Ovary (tissue), 9 donors: ENCODE measurements around the gene ARSJ. TPM values are rescaled to one million over a fixed set of nuclear protein-coding genes. Genes with fewer than 3 reads are reported as not detected.
A peak's percentile ranks its signal among the peaks of the same experiment; 100 is the strongest.

Source experiments
- DNase-seq, 5 donors: peaks; one replicate each; pipeline ENCODE4 v3.0.0-alpha.2; 2019 to 2020
- H3K27ac ChIP-seq, 2 donors: fragments of 200-600 bp; one replicate each; pipeline versions ENCODE4 v1.5.1 to v1.8.0; 2019 to 2022
- H3K27me3 ChIP-seq: fragments of 200-600 bp; one replicate; pipeline ENCODE4 v1.8.0; 2022
- H3K36me3 ChIP-seq: fragments of 200-600 bp; sonication (generic); one replicate; pipeline ENCODE4 v1.5.1; 2019
- H3K4me1 ChIP-seq: one replicate; pipeline ENCODE4 v1.8.1; 2013; ENCODE audit warnings: mild to moderate bottlenecking, moderate library complexity; ENCODE audit not compliant: insufficient read depth
- H3K4me3 ChIP-seq: fragments of 200-600 bp; sonication (generic); one replicate; pipeline ENCODE4 v1.5.1; 2017
- H3K9me3 ChIP-seq, 2 donors: fragments of 200-600 bp in 1 of 2; sonication (generic) in 1 of 2; one replicate each; pipeline versions ENCODE4 v1.5.1 to v1.8.1; 2013 to 2019; ENCODE audit warnings: mild to moderate bottlenecking in 1 of 2, moderate library complexity in 1 of 2
- CTCF ChIP-seq, 3 donors: fragments of 450-650 bp in 2 of 3; fragments of 200-600 bp in 1 of 3; IDR thresholded peaks; one replicate each; pipeline versions ENCODE4 v1.5.1 to v1.8.0; 2016 to 2022; ENCODE audit warnings: antibody characterized with exemption in 3 of 3, mild to moderate bottlenecking in 1 of 3
- EP300 ChIP-seq: sonication (generic); formaldehyde crosslinking; IDR thresholded peaks from one replicate; pipeline ENCODE4 v1.6.1; 2017; ENCODE audit warnings: antibody characterized with exemption
- POLR2A ChIP-seq: fragments of 450-650 bp; IDR thresholded peaks from one replicate; pipeline ENCODE4 v1.6.1; 2017; ENCODE audit warnings: antibody characterized with exemption, mild to moderate bottlenecking, moderate library complexity
- WGBS, 3 donors: extraction: QIAGEN DNeasy Blood & Tissue Kit in 1 of 3; methylation state at CpG; one replicate each; pipeline versions ENCODE4 v1.1.5 to v1.1.7; 2013 to 2017; 5-methylcytosine and 5-hydroxymethylcytosine counted together
- intact Hi-C, 4 donors: fragments of 100-400 bp; cut with DNase I; formaldehyde crosslinking; loops; one replicate each; pipeline versions ENCODE4 v1.11.0 to v1.15.1; 2022 to 2023
- polyA plus RNA-seq, 2 donors: library from polyadenylated mRNA; stranded (reverse); fragments of 200-250 nt in 1 of 2; fragments of 350-450 nt in 1 of 2; fragmentation: Illumina TruSeq in 1 of 2; extraction: RNeasy Lipid Tissue Mini Kit (QIAGEN cat#74804) in 1 of 2; gene quantifications; one replicate each; pipeline ENCODE4 v1.2.3, GENCODE V29; 2013 to 2014
- total RNA-seq, 7 donors: library from RNA; depleted of rRNA in 2 of 7; stranded (reverse); fragments of >200 nt in 2 of 7; fragmentation: NEBNext Ultra II Directional in 3 of 7; extraction: Animal tissue kit (Norgen Biotek cat#: 25700) in 3 of 7; gene quantifications; one replicate each; pipeline versions ENCODE4 v1.1.0 to v1.2.4, GENCODE V29; 2016 to 2023
- donor health status: DM: no; HTN: no; CAD: no; lungs with moderate emphysema.
- donor health status: DM: no; HTN: no; CAD: no.
- donor health status: Bipolar disorder and iron deficiency.
- donor health status: DM: yes; HTN: yes; CAD: no.
- donor health status: DM: no; HTN: no; CAD: no.
- donor health status: DM: yes; HTN: yes; CAD: no.

ARSJ gene
- total and polyA plus RNA-seq, 9 donors, result 1.3 to 6.7 (median 4.4) TPM

DNA sequence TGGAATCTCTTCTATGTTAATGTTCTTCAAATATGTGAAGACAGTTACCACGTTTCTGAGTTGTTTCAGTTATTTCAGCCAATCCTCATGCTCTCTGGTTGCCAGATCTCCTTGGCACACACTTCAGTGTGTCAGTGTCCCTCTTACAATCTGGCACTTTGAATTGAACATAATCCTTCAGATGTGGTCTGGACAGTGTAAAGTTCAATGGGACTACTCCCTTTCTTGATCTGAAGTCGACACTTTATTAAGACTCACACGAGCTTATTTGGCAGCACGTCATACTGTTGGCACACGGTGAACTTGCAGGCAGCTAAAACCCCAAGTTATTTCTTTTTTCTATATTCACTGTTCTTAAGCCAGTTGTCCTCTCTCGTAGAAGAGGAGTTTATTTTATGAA, 28.2 kb downstream of the ARSJ start:
- WGBS, 3 donors, result 13 to 21% (median 18%) methylated on average over 6 of the region's 6 CpGs
- peak in 4 of 5 donors; percentile 17 to 45 (median 30) for DNase-seq
- no peaks in the 10 kb centered on the region for H3K36me3 ChIP-seq
- no peaks in the 10 kb centered on the region for H3K4me1 ChIP-seq
- no peaks in the 10 kb centered on the region for H3K9me3 ChIP-seq
- no peak overlapping the region for H3K27ac ChIP-seq
- no peaks in the 10 kb centered on the region for H3K27me3 ChIP-seq
- no peak for TF ChIP-seq EP300
- no peak for TF ChIP-seq POLR2A
- no peak for TF ChIP-seq CTCF (IDR thresholded peaks at IDR 0.05)
- intact Hi-C loops, result loop anchor here in 1 of 4 donors (5.0 kb wide), 1 partner anchor 431 kb away; no protein-coding TSS in a partner anchor
- H3K4me3 ChIP-seq, result no peak overlapping the region

DNA sequence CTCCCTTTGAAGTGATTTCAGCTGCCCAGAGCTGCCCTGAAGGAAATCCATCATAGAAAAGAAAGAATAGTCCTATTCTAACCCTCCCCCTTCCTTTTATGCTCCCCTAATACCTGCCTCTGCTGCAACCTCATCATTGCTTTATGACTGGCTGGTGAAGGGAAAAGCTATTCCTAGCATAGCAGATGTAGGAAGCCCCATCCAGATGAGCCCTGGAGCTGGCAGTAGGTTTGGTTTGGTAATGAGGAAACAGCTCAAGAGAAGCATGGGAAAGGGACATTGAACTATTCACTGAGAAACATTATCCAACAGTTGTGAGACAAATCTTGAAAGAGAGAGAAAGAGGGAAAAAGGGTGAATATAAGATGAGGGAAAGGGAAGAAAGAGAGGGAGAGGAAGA, 29.2 kb downstream of the ARSJ start:
- Histone ChIP-seq H3K4me1 (no peaks in the 10 kb centered on the region), H3K9me3 (no peaks in the 10 kb centered on the region), H3K27ac (no peak overlapping the region), H3K27me3 (no peaks in the 10 kb centered on the region), H3K4me3 (no peak overlapping the region), H3K36me3 (no peaks in the 10 kb centered on the region)
- TF ChIP-seq EP300 (no peak), CTCF (IDR thresholded peaks at IDR 0.05) (no peak), POLR2A (no peak)
- no peak for DNase-seq
- intact Hi-C loops, result loop anchor here in 1 of 4 donors (5.0 kb wide), 1 partner anchor 432 kb away; no protein-coding TSS in a partner anchor

- Histone ChIP-seq H3K27ac (no peak overlapping the region), H3K27me3 (no peaks in the 10 kb centered on the region), H3K4me1 (no peaks in the 10 kb centered on the region), H3K9me3 (no peaks in the 10 kb centered on the region), H3K4me3 (no peak overlapping the region), H3K36me3 (no peaks in the 10 kb centered on the region)
- DNase-seq, result no peak
- WGBS, 3 donors, result 93 to 97% (median 96%) methylated on average over 1 of the region's 1 CpG
- intact Hi-C loops, result no loop called here
- TF ChIP-seq CTCF (IDR thresholded peaks at IDR 0.05), result no peak
- no peak for TF ChIP-seq POLR2A
- no peak for TF ChIP-seq EP300
Observed at GRCh38 chr4:113947484-113947883, 32.0 kb downstream of the ARSJ start.

- no peak overlapping the region for H3K4me3 ChIP-seq
- intact Hi-C loops, result no loop called here
- H3K27ac ChIP-seq, result no peak overlapping the region
- H3K27me3 ChIP-seq, result no peaks in the 10 kb centered on the region
- WGBS, 3 donors, result 51 to 72% (median 69%) methylated on average over 1 of the region's 1 CpG
- H3K4me1 ChIP-seq, result no peaks in the 10 kb centered on the region
- no peak for DNase-seq
- no peak for TF ChIP-seq CTCF (IDR thresholded peaks at IDR 0.05)
- TF ChIP-seq EP300, result no peak
- no peak for TF ChIP-seq POLR2A
- no peaks in the 10 kb centered on the region for H3K36me3 ChIP-seq
- no peaks in the 10 kb centered on the region for H3K9me3 ChIP-seq
Observed at GRCh38 chr4:113945906-113946305, 33.5 kb downstream of the ARSJ start.
